GM21367 (cell line): ENCODE data around the gene NEU4.
"Not testable (repeated sequence)": the region's sequence is repeated elsewhere in the genome, so short reads cannot be mapped to it uniquely, and the experiment has no call there.

Source experiments
- ATAC-seq: cut with Tn5 transposase; IDR thresholded peaks from one replicate; pipeline ENCODE4 v1.9.1; 2021; ENCODE audit not compliant: unreplicated experiment

Gene NEU4

GRCh38 chr2:241823531-241824437 lies 14.8 kb downstream of the NEU4 start:
- not testable (repeated sequence) for ATAC-seq

- ATAC-seq, result no peak
Measured at GRCh38 chr2:241827394-241827793, 18.4 kb downstream of the NEU4 start.

GRCh38 chr2:241833101-241833663 lies 24.2 kb downstream of the NEU4 start:
- no peak for ATAC-seq

- not testable (repeated sequence) for ATAC-seq
Measured at GRCh38 chr2:241833756-241834526, 24.9 kb downstream of the NEU4 start.

GRCh38 chr2:241834527-241835210 lies 25.7 kb downstream of the NEU4 start:
- no peak for ATAC-seq

- no peak for ATAC-seq
Measured at GRCh38 chr2:241835611-241836010, 26.6 kb downstream of the NEU4 start.

GRCh38 chr2:241836292-241836691 lies 27.3 kb downstream of the NEU4 start:
- no peak for ATAC-seq

GRCh38 chr2:241837197-241837965 lies 28.4 kb downstream of the NEU4 start:
- no peak for ATAC-seq

- no peak for ATAC-seq
Measured at GRCh38 chr2:241841181-241842066, 32.4 kb downstream of the NEU4 start.

- ATAC-seq, result no peak
Measured at GRCh38 chr2:241842067-241842415, 33.0 kb downstream of the NEU4 start.

GRCh38 chr2:241842620-241843211 lies 33.7 kb downstream of the NEU4 start:
- ATAC-seq, result peak; percentile 35

GRCh38 chr2:241843321-241844065 lies 34.5 kb downstream of the NEU4 start:
- peak; percentile 9 for ATAC-seq

GRCh38 chr2:241844066-241844728 lies 35.2 kb downstream of the NEU4 start:
- ATAC-seq, result peak; percentile 48

GRCh38 chr2:241844831-241845578 lies 36.0 kb downstream of the NEU4 start:
- no peak for ATAC-seq

GRCh38 chr2:241846406-241846805 lies 37.4 kb downstream of the NEU4 start:
- ATAC-seq, result no peak

GRCh38 chr2:241848761-241849615 lies 40.0 kb downstream of the NEU4 start:
- no peak for ATAC-seq
